Neural progenitor cell (in vitro differentiated cells): ENCODE results near the gene LDB2.

Experiments
- EZH2 ChIP-seq: fragments of 200-600 bp; sonication (generic); IDR thresholded peaks from 2 replicates; pipeline ENCODE4 v1.6.1; 2017; ENCODE audit warnings: antibody characterized with exemption, mild to moderate bottlenecking, moderate library complexity
- TF ChIP-seq, protein P1 (sequence below): fragments of 200-600 bp; sonication (generic); IDR thresholded peaks from 2 replicates; pipeline ENCODE4 v1.5.1; 2017; ENCODE audit warnings: antibody characterized with exemption, mild to moderate bottlenecking

GRCh38 chr4:16581117-16581516, 317.3 kb downstream of the LDB2 start:
- no peak for TF ChIP-seq EZH2
- TF ChIP-seq, protein P1, sequence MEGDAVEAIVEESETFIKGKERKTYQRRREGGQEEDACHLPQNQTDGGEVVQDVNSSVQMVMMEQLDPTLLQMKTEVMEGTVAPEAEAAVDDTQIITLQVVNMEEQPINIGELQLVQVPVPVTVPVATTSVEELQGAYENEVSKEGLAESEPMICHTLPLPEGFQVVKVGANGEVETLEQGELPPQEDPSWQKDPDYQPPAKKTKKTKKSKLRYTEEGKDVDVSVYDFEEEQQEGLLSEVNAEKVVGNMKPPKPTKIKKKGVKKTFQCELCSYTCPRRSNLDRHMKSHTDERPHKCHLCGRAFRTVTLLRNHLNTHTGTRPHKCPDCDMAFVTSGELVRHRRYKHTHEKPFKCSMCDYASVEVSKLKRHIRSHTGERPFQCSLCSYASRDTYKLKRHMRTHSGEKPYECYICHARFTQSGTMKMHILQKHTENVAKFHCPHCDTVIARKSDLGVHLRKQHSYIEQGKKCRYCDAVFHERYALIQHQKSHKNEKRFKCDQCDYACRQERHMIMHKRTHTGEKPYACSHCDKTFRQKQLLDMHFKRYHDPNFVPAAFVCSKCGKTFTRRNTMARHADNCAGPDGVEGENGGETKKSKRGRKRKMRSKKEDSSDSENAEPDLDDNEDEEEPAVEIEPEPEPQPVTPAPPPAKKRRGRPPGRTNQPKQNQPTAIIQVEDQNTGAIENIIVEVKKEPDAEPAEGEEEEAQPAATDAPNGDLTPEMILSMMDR: no peak
